ENCODE data around the gene ZSWIM3. TPM values are rescaled to one million over a fixed set of nuclear protein-coding genes. Genes with fewer than 3 reads are reported as not detected.

The ZSWIM3 gene
- total and polyA plus RNA-seq, 2 of the 13 experiments (the other 11 are each of a cell fraction or from before 2014, with no cell fraction given) = 5.2 to 5.8 TPM

- no peak for TF ChIP-seq ATF7 (IDR thresholded peaks at IDR 0.05)
- TF ChIP-seq ATF7 (CRISPR knock-in tag; IDR thresholded peaks at IDR 0.05) = peak; percentile 88
- TF ChIP-seq, protein P1, sequence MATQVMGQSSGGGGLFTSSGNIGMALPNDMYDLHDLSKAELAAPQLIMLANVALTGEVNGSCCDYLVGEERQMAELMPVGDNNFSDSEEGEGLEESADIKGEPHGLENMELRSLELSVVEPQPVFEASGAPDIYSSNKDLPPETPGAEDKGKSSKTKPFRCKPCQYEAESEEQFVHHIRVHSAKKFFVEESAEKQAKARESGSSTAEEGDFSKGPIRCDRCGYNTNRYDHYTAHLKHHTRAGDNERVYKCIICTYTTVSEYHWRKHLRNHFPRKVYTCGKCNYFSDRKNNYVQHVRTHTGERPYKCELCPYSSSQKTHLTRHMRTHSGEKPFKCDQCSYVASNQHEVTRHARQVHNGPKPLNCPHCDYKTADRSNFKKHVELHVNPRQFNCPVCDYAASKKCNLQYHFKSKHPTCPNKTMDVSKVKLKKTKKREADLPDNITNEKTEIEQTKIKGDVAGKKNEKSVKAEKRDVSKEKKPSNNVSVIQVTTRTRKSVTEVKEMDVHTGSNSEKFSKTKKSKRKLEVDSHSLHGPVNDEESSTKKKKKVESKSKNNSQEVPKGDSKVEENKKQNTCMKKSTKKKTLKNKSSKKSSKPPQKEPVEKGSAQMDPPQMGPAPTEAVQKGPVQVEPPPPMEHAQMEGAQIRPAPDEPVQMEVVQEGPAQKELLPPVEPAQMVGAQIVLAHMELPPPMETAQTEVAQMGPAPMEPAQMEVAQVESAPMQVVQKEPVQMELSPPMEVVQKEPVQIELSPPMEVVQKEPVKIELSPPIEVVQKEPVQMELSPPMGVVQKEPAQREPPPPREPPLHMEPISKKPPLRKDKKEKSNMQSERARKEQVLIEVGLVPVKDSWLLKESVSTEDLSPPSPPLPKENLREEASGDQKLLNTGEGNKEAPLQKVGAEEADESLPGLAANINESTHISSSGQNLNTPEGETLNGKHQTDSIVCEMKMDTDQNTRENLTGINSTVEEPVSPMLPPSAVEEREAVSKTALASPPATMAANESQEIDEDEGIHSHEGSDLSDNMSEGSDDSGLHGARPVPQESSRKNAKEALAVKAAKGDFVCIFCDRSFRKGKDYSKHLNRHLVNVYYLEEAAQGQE (IDR thresholded peaks at IDR 0.05; ENCODE audit: borderline replicate concordance in 1 of 2, low read depth in 1 of 2, low read length in 2 of 2) = peak in 1 of 2 experiments; percentile 80; a peak in 2 of 4 replicates
- peak; percentile 92 for TF ChIP-seq GABPB1 (CRISPR knock-in tag; IDR thresholded peaks at IDR 0.05)
- TF ChIP-seq DRAP1 (CRISPR knock-in tag; IDR thresholded peaks at IDR 0.05) = peak; percentile 92
- peak; percentile 90 for TF ChIP-seq ZNF121 (CRISPR knock-in tag; IDR thresholded peaks at IDR 0.05)
- TF ChIP-seq TBX3 (IDR thresholded peaks at IDR 0.05; ENCODE audit: borderline replicate concordance) = peak; percentile 88
- TF ChIP-seq RBM22 (optimal IDR thresholded peaks at IDR 0.05; ENCODE audit: low read length) = peak; percentile 90
- TF ChIP-seq ZNF326 (CRISPR knock-in tag; IDR thresholded peaks at IDR 0.05; ENCODE audit: borderline replicate concordance) = no peak
- TF ChIP-seq TFAP4 (IDR thresholded peaks at IDR 0.05; ENCODE audit: borderline replicate concordance, low read depth) = peak; percentile 88; the same call in 1 of the 2 replicates
- no peak for TF ChIP-seq NBN (conservative IDR thresholded peaks at IDR 0.05)
- TF ChIP-seq JARID2 (CRISPR knock-in tag; IDR thresholded peaks at IDR 0.05; ENCODE audit: insufficient replicate concordance) = no peak
- TF ChIP-seq SUZ12 (IDR thresholded peaks at IDR 0.05; ENCODE audit: low read depth, low read length) = no peak
- peak; percentile 99 for TF ChIP-seq MEIS1 (CRISPR knock-in tag; IDR thresholded peaks at IDR 0.05; ENCODE audit: borderline replicate concordance)
- TF ChIP-seq NFE2 (CRISPR knock-in tag; IDR thresholded peaks at IDR 0.05) = 0 out of 2 replicates have a peak, but pooled peaks have one; percentile 59
- peak; percentile 98 for TF ChIP-seq ZNF383 (CRISPR knock-in tag; IDR thresholded peaks at IDR 0.05; ENCODE audit: borderline replicate concordance)
- peak; percentile 100 for TF ChIP-seq KAT8 (CRISPR knock-in tag; IDR thresholded peaks at IDR 0.05)
- peak; percentile 86 for TF ChIP-seq SIX4 (CRISPR knock-in tag; IDR thresholded peaks at IDR 0.05)
- TF ChIP-seq, protein P2, sequence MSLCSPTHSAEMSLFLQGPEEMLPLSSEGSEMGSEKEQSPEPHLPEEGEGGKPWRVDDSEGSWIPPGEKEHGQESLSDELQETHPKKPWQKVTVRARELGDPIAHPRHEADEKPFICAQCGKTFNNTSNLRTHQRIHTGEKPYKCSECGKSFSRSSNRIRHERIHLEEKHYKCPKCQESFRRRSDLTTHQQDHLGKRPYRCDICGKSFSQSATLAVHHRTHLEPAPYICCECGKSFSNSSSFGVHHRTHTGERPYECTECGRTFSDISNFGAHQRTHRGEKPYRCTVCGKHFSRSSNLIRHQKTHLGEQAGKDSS (CRISPR knock-in tag; IDR thresholded peaks at IDR 0.05; ENCODE audit: borderline replicate concordance, low read depth) = peak; percentile 99
- peak; percentile 98 for TF ChIP-seq MYPOP (CRISPR knock-in tag; IDR thresholded peaks at IDR 0.05)
- TF ChIP-seq, protein P3, sequence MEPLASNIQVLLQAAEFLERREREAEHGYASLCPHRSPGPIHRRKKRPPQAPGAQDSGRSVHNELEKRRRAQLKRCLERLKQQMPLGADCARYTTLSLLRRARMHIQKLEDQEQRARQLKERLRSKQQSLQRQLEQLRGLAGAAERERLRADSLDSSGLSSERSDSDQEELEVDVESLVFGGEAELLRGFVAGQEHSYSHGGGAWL (CRISPR knock-in tag; IDR thresholded peaks at IDR 0.05) = peak; percentile 98
- TF ChIP-seq ZNF556 (CRISPR knock-in tag; IDR thresholded peaks at IDR 0.05; ENCODE audit: borderline replicate concordance) = peak; percentile 99
Measured at GRCh38 chr20:45890985-45891983, 33.9 kb downstream of the ZSWIM3 start, which contains the start of the genes CTSA and NEURL2 (continued).

Measured in HepG2 (cell line).